ENCODE results near the gene KIR2DL3.
"Not testable (repeated sequence)": the region's sequence is repeated elsewhere in the genome, so short reads cannot be mapped to it uniquely, and the experiment has no call there.

KIR2DL3 gene

GRCh38 chr19:54727562-54727961, 10.8 kb upstream of the KIR2DL3 start:
- TF ChIP-seq CTCF (IDR thresholded peaks at IDR 0.05; ENCODE audit: low read depth, low read length, missing control alignments): no peak
- H3K4me3 ChIP-seq (ENCODE audit: low read depth, low read length): no peak overlapping the region
- in situ Hi-C loops (cut with HindIII; ENCODE audit: low sequenced_read_pairs): no loop called here
- no peak for DNase-seq (ENCODE audit: low read depth)

- in situ Hi-C loops (cut with HindIII; ENCODE audit: low sequenced_read_pairs): no loop called here
- no peak for TF ChIP-seq CTCF (IDR thresholded peaks at IDR 0.05; ENCODE audit: low read depth, low read length, missing control alignments)
- DNase-seq (ENCODE audit: low read depth): no peak
- H3K4me3 ChIP-seq (ENCODE audit: low read depth, low read length): no peak overlapping the region
Measured at GRCh38 chr19:54728167-54728566, 10.1 kb upstream of the KIR2DL3 start.

GRCh38 chr19:54729416-54730188, 8.7 kb upstream of the KIR2DL3 start:
- TF ChIP-seq CTCF (IDR thresholded peaks at IDR 0.05; ENCODE audit: low read depth, low read length, missing control alignments): no peak
- DNase-seq (ENCODE audit: low read depth): no peak
- in situ Hi-C loops (cut with HindIII; ENCODE audit: low sequenced_read_pairs): no loop called here
- H3K4me3 ChIP-seq (ENCODE audit: low read depth, low read length): no peak overlapping the region

- no peak for TF ChIP-seq CTCF (IDR thresholded peaks at IDR 0.05; ENCODE audit: low read depth, low read length, missing control alignments)
- H3K4me3 ChIP-seq (ENCODE audit: low read depth, low read length): no peak overlapping the region
- in situ Hi-C loops (cut with HindIII; ENCODE audit: low sequenced_read_pairs): no loop called here
- DNase-seq (ENCODE audit: low read depth): no peak
Measured at GRCh38 chr19:54731191-54731590, 7.1 kb upstream of the KIR2DL3 start.

- H3K4me3 ChIP-seq (ENCODE audit: low read depth, low read length): no peak overlapping the region
- DNase-seq (ENCODE audit: low read depth): no peak
- in situ Hi-C loops (cut with HindIII; ENCODE audit: low sequenced_read_pairs): no loop called here
- no peak for TF ChIP-seq CTCF (IDR thresholded peaks at IDR 0.05; ENCODE audit: low read depth, low read length, missing control alignments)
Measured at GRCh38 chr19:54738715-54739114, 402 bp downstream of the KIR2DL3 start.

GRCh38 chr19:54739587-54740497, 1.5 kb downstream of the KIR2DL3 start:
- in situ Hi-C loops (cut with HindIII; ENCODE audit: low sequenced_read_pairs): no loop called here
- TF ChIP-seq CTCF (IDR thresholded peaks at IDR 0.05; ENCODE audit: low read depth, low read length, missing control alignments): no peak
- H3K4me3 ChIP-seq (ENCODE audit: low read depth, low read length): no peak overlapping the region
- DNase-seq (ENCODE audit: low read depth): no peak

GRCh38 chr19:54741950-54742349, 3.6 kb downstream of the KIR2DL3 start:
- DNase-seq (ENCODE audit: low read depth); in situ Hi-C loops (cut with HindIII; ENCODE audit: low sequenced_read_pairs); H3K4me3 ChIP-seq (ENCODE audit: low read depth, low read length): not testable (repeated sequence)

- in situ Hi-C loops (cut with HindIII; ENCODE audit: low sequenced_read_pairs); DNase-seq (ENCODE audit: low read depth); H3K4me3 ChIP-seq (ENCODE audit: low read depth, low read length): not testable (repeated sequence)
Measured at GRCh38 chr19:54744080-54744479, 5.8 kb downstream of the KIR2DL3 start.

- in situ Hi-C loops (cut with HindIII; ENCODE audit: low sequenced_read_pairs): not testable (repeated sequence)
Measured at GRCh38 chr19:54747614-54748322, 9.5 kb downstream of the KIR2DL3 start.

More at GRCh38 chr19:54747614-54748322, 9.5 kb downstream of the KIR2DL3 start:
- not testable (repeated sequence) for H3K4me3 ChIP-seq (ENCODE audit: low read depth, low read length); DNase-seq (ENCODE audit: low read depth)

Data from astrocyte of the cerebellum (primary cell).